Fibroblast of skin of scalp (primary cell): ENCODE data around the gene HSPB2.
A peak's percentile ranks its signal among the peaks of the same experiment; 100 is the strongest.

ENCODE experiments used
- DNase-seq: peaks from one replicate; pipeline ENCODE4 v3.0.0-alpha.2; 2013

HSPB2 gene

GRCh38 chr11:111939836-111940604, 27.5 kb downstream of the HSPB2 start:
- DNase-seq: peak; percentile 89

GRCh38 chr11:111941963-111942362, 29.4 kb downstream of the HSPB2 start:
- DNase-seq: no peak

- DNase-seq: peak; percentile 60
Measured at GRCh38 chr11:111942829-111943228, 30.3 kb downstream of the HSPB2 start.

GRCh38 chr11:111944139-111944538, 31.6 kb downstream of the HSPB2 start:
- DNase-seq: peak; percentile 84

GRCh38 chr11:111944651-111945051, 32.1 kb downstream of the HSPB2 start:
- peak; percentile 87 for DNase-seq

GRCh38 chr11:111945198-111945597, 32.7 kb downstream of the HSPB2 start:
- no peak for DNase-seq

- DNase-seq: no peak
Measured at GRCh38 chr11:111946499-111946898, 34.0 kb downstream of the HSPB2 start.

GRCh38 chr11:111947143-111947542, 34.6 kb downstream of the HSPB2 start:
- DNase-seq: no peak

- no peak for DNase-seq
Measured at GRCh38 chr11:111949519-111950426, 37.2 kb downstream of the HSPB2 start.

GRCh38 chr11:111951565-111951964, 39.0 kb downstream of the HSPB2 start:
- no peak for DNase-seq

- no peak for DNase-seq
Measured at GRCh38 chr11:111954154-111954553, 41.6 kb downstream of the HSPB2 start.

GRCh38 chr11:111957663-111958444, 45.3 kb downstream of the HSPB2 start:
- DNase-seq: no peak

- no peak for DNase-seq
Measured at GRCh38 chr11:111960916-111961315, 48.4 kb downstream of the HSPB2 start.

GRCh38 chr11:111961389-111962300, 49.1 kb downstream of the HSPB2 start:
- no peak for DNase-seq
